Activated B cell treated with CpG ODN at 0.5 μM for 24 hours (primary cell): ENCODE results near the gene ARHGAP23. TPM values are rescaled to one million over a fixed set of nuclear protein-coding genes. Genes with fewer than 3 reads are reported as not detected.

Experiments used
- ATAC-seq: fragments of 200-7000 bp; cut with Tn5 transposase; one replicate; pipeline ENCODE4 v1.10.0; 2021; ENCODE audit warnings: low read depth, mild to moderate bottlenecking, moderate library complexity
- CTCF ChIA-PET: fragments of 350-600 bp; sonication (Branson Sonifier 250); formaldehyde crosslinking; loops from one replicate; lab custom pipeline; 2021; ENCODE audit warnings: antibody characterized with exemption; lab: Charles Lee
- POLR2A ChIA-PET: fragments of 350-600 bp; sonication (Branson Sonifier 250); formaldehyde crosslinking; loops from one replicate; lab custom pipeline; 2021; ENCODE audit warnings: antibody characterized with exemption; lab: Charles Lee
- DNase-seq: peaks from one replicate; pipeline ENCODE4 v3.0.0; 2022
- H3K27ac Mint-ChIP-seq: one replicate; pipeline ENCODE4 v1.8.0; 2020; ENCODE audit warnings: mixed read lengths
- H3K27me3 Mint-ChIP-seq: one replicate; pipeline ENCODE4 v1.8.0; 2021; ENCODE audit warnings: mixed read lengths
- H3K36me3 Mint-ChIP-seq: one replicate; pipeline ENCODE4 v1.8.0; 2021; ENCODE audit warnings: low read depth, mixed read lengths
- H3K4me1 Mint-ChIP-seq: one replicate; pipeline ENCODE4 v1.8.0; 2021; ENCODE audit warnings: mixed read lengths
- H3K4me3 Mint-ChIP-seq: one replicate; pipeline ENCODE4 v1.8.0; 2020; ENCODE audit warnings: mild to moderate bottlenecking, mixed read lengths
- H3K9me3 Mint-ChIP-seq: one replicate; pipeline ENCODE4 v1.8.0; 2020; ENCODE audit warnings: mixed read lengths
- CTCF ChIP-seq: fragments of 200-600 bp; IDR thresholded peaks from one replicate; pipeline ENCODE4 v1.8.0; 2022; ENCODE audit warnings: antibody characterized with exemption, mild to moderate bottlenecking
- intact Hi-C: fragments of 100-400 bp; cut with micrococcal nuclease; formaldehyde crosslinking; loops from one replicate; pipeline ENCODE4 v1.15.1; 2024
- total RNA-seq: library from RNA; stranded (reverse); gene quantifications from 2 replicates; pipeline ENCODE4 v1.2.3, GENCODE V29; 2022

Gene ARHGAP23
- total RNA-seq, 1 donor from 2014 or later, result 1.3 TPM

GRCh38 chr17:38532451-38532850, 104.2 kb downstream of the ARHGAP23 start:
- Mint-ChIP-seq H3K4me3 (no peak overlapping the region), H3K27me3 (peaks cover 44% of the 10 kb centered on the region), H3K36me3 (no peaks in the 10 kb centered on the region), H3K4me1 (no peaks in the 10 kb centered on the region), H3K9me3 (no peaks in the 10 kb centered on the region), H3K27ac (no peak overlapping the region)
- CTCF ChIA-PET, result no interaction called here
- DNase-seq (no peak), ATAC-seq (no peak)
- POLR2A ChIA-PET, result no interaction called here
- no peak for TF ChIP-seq CTCF
- intact Hi-C loops, result no loop called here

GRCh38 chr17:38533241-38533640, 105.0 kb downstream of the ARHGAP23 start:
- Mint-ChIP-seq H3K4me3 (no peak overlapping the region), H3K27me3 (peaks cover 37% of the 10 kb centered on the region), H3K4me1 (no peaks in the 10 kb centered on the region), H3K36me3 (no peaks in the 10 kb centered on the region), H3K27ac (no peak overlapping the region), H3K9me3 (no peaks in the 10 kb centered on the region)
- POLR2A ChIA-PET, result interaction anchor here (0.6 kb wide), 1 partner anchor 151 kb away, joined by 6 read pairs; no protein-coding TSS in a partner anchor
- no peak for TF ChIP-seq CTCF
- no peak for DNase-seq
- CTCF ChIA-PET, result no interaction called here
- no peak for ATAC-seq
- intact Hi-C loops, result no loop called here

- POLR2A ChIA-PET, result interaction anchor here (0.6 kb wide), 1 partner anchor 152 kb away, joined by 6 read pairs; no protein-coding TSS in a partner anchor
- Mint-ChIP-seq H3K4me3 (no peak overlapping the region), H3K9me3 (no peaks in the 10 kb centered on the region), H3K27me3 (peaks cover 34% of the 10 kb centered on the region), H3K27ac (no peak overlapping the region), H3K4me1 (no peaks in the 10 kb centered on the region), H3K36me3 (no peaks in the 10 kb centered on the region)
- CTCF ChIA-PET, result no interaction called here
- ATAC-seq (no peak), DNase-seq (no peak)
- TF ChIP-seq CTCF, result no peak
- intact Hi-C loops, result no loop called here
Observed at GRCh38 chr17:38533866-38534497, 105.7 kb downstream of the ARHGAP23 start.

- no peak for ATAC-seq
- Mint-ChIP-seq H3K9me3 (no peaks in the 10 kb centered on the region), H3K27me3 (peaks cover 34% of the 10 kb centered on the region), H3K36me3 (no peaks in the 10 kb centered on the region), H3K4me1 (no peaks in the 10 kb centered on the region), H3K4me3 (no peak overlapping the region), H3K27ac (no peak overlapping the region)
- ChIA-PET POLR2A (no interaction called here), CTCF (no interaction called here)
- intact Hi-C loops, result no loop called here
- no peak for DNase-seq
- TF ChIP-seq CTCF, result no peak
Observed at GRCh38 chr17:38534498-38534885, 106.2 kb downstream of the ARHGAP23 start.

- H3K27ac Mint-ChIP-seq, result no peak overlapping the region
- ATAC-seq (no peak), DNase-seq (no peak)
- no peaks in the 10 kb centered on the region for H3K36me3 Mint-ChIP-seq
- POLR2A ChIA-PET, result no interaction called here
- TF ChIP-seq CTCF, result no peak
- CTCF ChIA-PET, result no interaction called here
- H3K27me3 Mint-ChIP-seq, result peaks cover 30% of the 10 kb centered on the region
- no peaks in the 10 kb centered on the region for H3K9me3 Mint-ChIP-seq
- H3K4me3 Mint-ChIP-seq, result no peak overlapping the region
- no peaks in the 10 kb centered on the region for H3K4me1 Mint-ChIP-seq
- intact Hi-C loops, result no loop called here
Observed at GRCh38 chr17:38535886-38536285, 107.6 kb downstream of the ARHGAP23 start.
